DND-41 (cell line): ENCODE measurements around the gene NPIPA8.
"Not testable (repeated sequence)": the region's sequence is repeated elsewhere in the genome, so short reads cannot be mapped to it uniquely, and the experiment has no call there.

Experiments used
- EZH2 ChIP-seq: IDR thresholded peaks from 3 replicates; pipeline ENCODE4 v1.6.1; 2012; ENCODE audit warnings: borderline replicate concordance, low read depth, mild to moderate bottlenecking, moderate library complexity, low read length, inconsistent platforms; ENCODE audit not compliant: severe bottlenecking
- TF ChIP-seq, protein P1 (sequence below): IDR thresholded peaks from 2 replicates; pipeline ENCODE4 v1.5.1; 2012; ENCODE audit warnings: borderline replicate concordance, low read length, moderate library complexity, mild to moderate bottlenecking; ENCODE audit not compliant: poor library complexity, severe bottlenecking; ENCODE audit errors: extremely low read depth

GRCh38 chr16:18293337-18293956 is 43.1 kb downstream of the NPIPA8 start:
- TF ChIP-seq EZH2: not testable (repeated sequence)
- TF ChIP-seq, protein P1, sequence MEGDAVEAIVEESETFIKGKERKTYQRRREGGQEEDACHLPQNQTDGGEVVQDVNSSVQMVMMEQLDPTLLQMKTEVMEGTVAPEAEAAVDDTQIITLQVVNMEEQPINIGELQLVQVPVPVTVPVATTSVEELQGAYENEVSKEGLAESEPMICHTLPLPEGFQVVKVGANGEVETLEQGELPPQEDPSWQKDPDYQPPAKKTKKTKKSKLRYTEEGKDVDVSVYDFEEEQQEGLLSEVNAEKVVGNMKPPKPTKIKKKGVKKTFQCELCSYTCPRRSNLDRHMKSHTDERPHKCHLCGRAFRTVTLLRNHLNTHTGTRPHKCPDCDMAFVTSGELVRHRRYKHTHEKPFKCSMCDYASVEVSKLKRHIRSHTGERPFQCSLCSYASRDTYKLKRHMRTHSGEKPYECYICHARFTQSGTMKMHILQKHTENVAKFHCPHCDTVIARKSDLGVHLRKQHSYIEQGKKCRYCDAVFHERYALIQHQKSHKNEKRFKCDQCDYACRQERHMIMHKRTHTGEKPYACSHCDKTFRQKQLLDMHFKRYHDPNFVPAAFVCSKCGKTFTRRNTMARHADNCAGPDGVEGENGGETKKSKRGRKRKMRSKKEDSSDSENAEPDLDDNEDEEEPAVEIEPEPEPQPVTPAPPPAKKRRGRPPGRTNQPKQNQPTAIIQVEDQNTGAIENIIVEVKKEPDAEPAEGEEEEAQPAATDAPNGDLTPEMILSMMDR: not testable (repeated sequence)
